ENCODE results near the gene SPRY1. TPM values are rescaled to one million over a fixed set of nuclear protein-coding genes. Genes with fewer than 3 reads are reported as not detected.

SPRY1 gene
- total and polyA plus RNA-seq, 9 of the 15 experiments (the other 6 are each of a cell fraction or from before 2014, with no cell fraction given): 0.18 to 1.9 (median 0.45) TPM; not detected in 1

DNA sequence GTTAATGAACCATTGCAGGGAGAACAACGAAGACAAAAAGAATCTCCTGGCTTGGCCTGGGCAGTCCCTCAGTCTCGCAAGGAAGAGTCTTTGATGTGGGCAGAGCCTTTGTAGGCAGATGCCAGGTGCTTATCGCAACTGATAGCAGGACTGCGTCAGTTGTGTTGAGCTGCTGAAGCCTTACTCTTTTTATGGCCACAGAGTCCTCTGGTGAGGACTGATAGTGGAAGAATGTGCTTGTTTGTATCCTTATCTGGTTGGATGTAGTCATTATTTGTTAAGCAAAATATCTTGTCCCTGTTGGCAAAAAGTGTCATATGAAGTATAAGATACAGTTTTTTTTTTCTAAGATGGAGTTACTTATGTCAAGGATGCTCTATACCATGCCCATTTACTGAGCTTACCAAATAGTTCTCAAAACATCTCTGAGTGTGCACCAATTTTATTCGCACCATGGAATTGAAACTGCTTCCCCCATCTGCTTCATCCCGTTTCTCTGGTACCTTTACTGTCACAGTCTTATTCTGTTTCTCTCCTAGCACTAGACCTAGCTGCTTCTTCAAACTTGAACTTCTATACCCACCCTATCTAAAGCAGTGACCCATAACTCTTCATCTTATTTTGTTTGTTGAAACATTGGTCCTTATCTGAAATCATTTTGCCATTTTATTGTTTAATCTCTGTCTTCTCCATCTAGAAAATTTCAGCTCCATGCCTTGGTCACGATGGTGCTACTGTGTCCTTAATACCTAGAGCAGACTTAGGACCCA is 47.0 kb upstream of the SPRY1 start (continued):
- TF ChIP-seq, protein P1, sequence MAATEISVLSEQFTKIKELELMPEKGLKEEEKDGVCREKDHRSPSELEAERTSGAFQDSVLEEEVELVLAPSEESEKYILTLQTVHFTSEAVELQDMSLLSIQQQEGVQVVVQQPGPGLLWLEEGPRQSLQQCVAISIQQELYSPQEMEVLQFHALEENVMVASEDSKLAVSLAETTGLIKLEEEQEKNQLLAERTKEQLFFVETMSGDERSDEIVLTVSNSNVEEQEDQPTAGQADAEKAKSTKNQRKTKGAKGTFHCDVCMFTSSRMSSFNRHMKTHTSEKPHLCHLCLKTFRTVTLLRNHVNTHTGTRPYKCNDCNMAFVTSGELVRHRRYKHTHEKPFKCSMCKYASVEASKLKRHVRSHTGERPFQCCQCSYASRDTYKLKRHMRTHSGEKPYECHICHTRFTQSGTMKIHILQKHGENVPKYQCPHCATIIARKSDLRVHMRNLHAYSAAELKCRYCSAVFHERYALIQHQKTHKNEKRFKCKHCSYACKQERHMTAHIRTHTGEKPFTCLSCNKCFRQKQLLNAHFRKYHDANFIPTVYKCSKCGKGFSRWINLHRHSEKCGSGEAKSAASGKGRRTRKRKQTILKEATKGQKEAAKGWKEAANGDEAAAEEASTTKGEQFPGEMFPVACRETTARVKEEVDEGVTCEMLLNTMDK (IDR thresholded peaks at IDR 0.05; ENCODE audit: borderline replicate concordance, insufficient read depth, low read depth, low read length, poor library complexity, severe bottlenecking): no peak
- TF ChIP-seq, protein P2, sequence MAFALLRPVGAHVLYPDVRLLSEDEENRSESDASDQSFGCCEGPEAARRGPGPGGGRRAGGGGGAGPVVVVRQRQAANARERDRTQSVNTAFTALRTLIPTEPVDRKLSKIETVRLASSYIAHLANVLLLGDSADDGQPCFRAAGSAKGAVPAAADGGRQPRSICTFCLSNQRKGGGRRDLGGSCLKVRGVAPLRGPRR (CRISPR knock-in tag; IDR thresholded peaks at IDR 0.05): peak; percentile 98
- TF ChIP-seq SOX6 (IDR thresholded peaks at IDR 0.05) (peak; percentile 100), ZNF76 (CRISPR knock-in tag; IDR thresholded peaks at IDR 0.05; ENCODE audit: borderline replicate concordance) (peak; percentile 97), ZC3H4 (CRISPR knock-in tag; IDR thresholded peaks at IDR 0.05; ENCODE audit: borderline replicate concordance) (no peak), STAG1 (CRISPR knock-in tag; IDR thresholded peaks at IDR 0.05; ENCODE audit: borderline replicate concordance) (no peak), MXI1 (IDR thresholded peaks at IDR 0.05; ENCODE audit: low read depth, low read length) (peak; percentile 36; the same call in 1 of the 2 replicates), TFAM (CRISPR knock-in tag; conservative IDR thresholded peaks at IDR 0.05) (no peak), CTBP1 (IDR thresholded peaks at IDR 0.05; ENCODE audit: borderline replicate concordance) (peak; percentile 99), PYGO2 (tag; IDR thresholded peaks at IDR 0.05) (peak; percentile 95), NR2C2 (CRISPR knock-in tag; IDR thresholded peaks at IDR 0.05) (no peak), NR2C2 (tag; IDR thresholded peaks at IDR 0.05) (peak; percentile 82), TCFL5 (CRISPR knock-in tag; conservative IDR thresholded peaks at IDR 0.05) (peak; percentile 97), CXXC5 (CRISPR knock-in tag; IDR thresholded peaks at IDR 0.05) (peak; percentile 99), TRIM28 (IDR thresholded peaks at IDR 0.05) (0 out of 2 replicates have a peak, but pooled peaks have one; percentile 49), RB1 (IDR thresholded peaks at IDR 0.05; ENCODE audit: low read depth) (no peak; the same call in 1 of the 2 replicates), PURB (CRISPR knock-in tag; IDR thresholded peaks at IDR 0.05; ENCODE audit: low read depth) (no peak), U2AF2 (optimal IDR thresholded peaks at IDR 0.05; ENCODE audit: low read depth, low read length) (no peak)
- TF ChIP-seq, protein P3, sequence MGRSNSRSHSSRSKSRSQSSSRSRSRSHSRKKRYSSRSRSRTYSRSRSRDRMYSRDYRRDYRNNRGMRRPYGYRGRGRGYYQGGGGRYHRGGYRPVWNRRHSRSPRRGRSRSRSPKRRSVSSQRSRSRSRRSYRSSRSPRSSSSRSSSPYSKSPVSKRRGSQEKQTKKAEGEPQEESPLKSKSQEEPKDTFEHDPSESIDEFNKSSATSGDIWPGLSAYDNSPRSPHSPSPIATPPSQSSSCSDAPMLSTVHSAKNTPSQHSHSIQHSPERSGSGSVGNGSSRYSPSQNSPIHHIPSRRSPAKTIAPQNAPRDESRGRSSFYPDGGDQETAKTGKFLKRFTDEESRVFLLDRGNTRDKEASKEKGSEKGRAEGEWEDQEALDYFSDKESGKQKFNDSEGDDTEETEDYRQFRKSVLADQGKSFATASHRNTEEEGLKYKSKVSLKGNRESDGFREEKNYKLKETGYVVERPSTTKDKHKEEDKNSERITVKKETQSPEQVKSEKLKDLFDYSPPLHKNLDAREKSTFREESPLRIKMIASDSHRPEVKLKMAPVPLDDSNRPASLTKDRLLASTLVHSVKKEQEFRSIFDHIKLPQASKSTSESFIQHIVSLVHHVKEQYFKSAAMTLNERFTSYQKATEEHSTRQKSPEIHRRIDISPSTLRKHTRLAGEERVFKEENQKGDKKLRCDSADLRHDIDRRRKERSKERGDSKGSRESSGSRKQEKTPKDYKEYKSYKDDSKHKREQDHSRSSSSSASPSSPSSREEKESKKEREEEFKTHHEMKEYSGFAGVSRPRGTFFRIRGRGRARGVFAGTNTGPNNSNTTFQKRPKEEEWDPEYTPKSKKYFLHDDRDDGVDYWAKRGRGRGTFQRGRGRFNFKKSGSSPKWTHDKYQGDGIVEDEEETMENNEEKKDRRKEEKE (IDR thresholded peaks at IDR 0.05; ENCODE audit: borderline replicate concordance in 1 of 2, control insufficient read depth in 1 of 2, low read depth in 2 of 2, low read length in 1 of 2): no peak
- TF ChIP-seq, protein P4, sequence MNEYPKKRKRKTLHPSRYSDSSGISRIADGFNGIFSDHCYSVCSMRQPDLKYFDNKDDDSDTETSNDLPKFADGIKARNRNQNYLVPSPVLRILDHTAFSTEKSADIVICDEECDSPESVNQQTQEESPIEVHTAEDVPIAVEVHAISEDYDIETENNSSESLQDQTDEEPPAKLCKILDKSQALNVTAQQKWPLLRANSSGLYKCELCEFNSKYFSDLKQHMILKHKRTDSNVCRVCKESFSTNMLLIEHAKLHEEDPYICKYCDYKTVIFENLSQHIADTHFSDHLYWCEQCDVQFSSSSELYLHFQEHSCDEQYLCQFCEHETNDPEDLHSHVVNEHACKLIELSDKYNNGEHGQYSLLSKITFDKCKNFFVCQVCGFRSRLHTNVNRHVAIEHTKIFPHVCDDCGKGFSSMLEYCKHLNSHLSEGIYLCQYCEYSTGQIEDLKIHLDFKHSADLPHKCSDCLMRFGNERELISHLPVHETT (CRISPR knock-in tag; conservative IDR thresholded peaks at IDR 0.05 in 1 of 2, IDR thresholded peaks at IDR 0.05 in 1 of 2): peak in 1 of 2 experiments; percentile 100; a peak in 2 of 4 replicates

All from K562 (cell line).